HepG2 (cell line): ENCODE results near the gene STK36. TPM values are rescaled to one million over a fixed set of nuclear protein-coding genes. Genes with fewer than 3 reads are reported as not detected.

ENCODE experiments used
- ATAC-seq: fragments of 200-7000 bp; cut with Tn5 transposase; 3 replicates; pipeline ENCODE4 v1.9.1; 2020; ENCODE audit warnings: mild to moderate bottlenecking, moderate library complexity
- Bru-seq: library from RNA; stranded (reverse); fragments of 400-500 nt; gene quantifications from one replicate; lab custom pipeline; 2021; lab: Mats Ljungman, UMichigan
- BruChase-seq, 2 experiments: library from RNA; stranded (reverse); fragments of 400-500 nt; gene quantifications; one replicate each; lab custom pipeline; 2021; lab: Mats Ljungman, UMichigan
- BruUV-seq: library from RNA; stranded (reverse); fragments of 400-500 nt; replicated peaks from 2 replicates; lab custom pipeline; 2021; lab: Mats Ljungman, UMichigan
- CTCF ChIA-PET: fragments of 300-600 bp; formaldehyde crosslinking; extraction: SDS; loops from one replicate; lab custom pipeline; 2021; ENCODE audit warnings: low total read pairs, inconsistent platforms, low intra/inter-chr PET ratio; lab: Yijun Ruan, JAX
- POLR2A ChIA-PET: fragments of 350-600 bp; sonication (Branson Sonifier 250); formaldehyde crosslinking; loops from one replicate; lab custom pipeline; 2020; ENCODE audit warnings: antibody characterized with exemption, inconsistent platforms; lab: Yijun Ruan, JAX
- DNase-seq: peaks from one replicate; pipeline ENCODE4 v3.0.0-alpha.2; 2015; ENCODE audit warnings: low spot score
- FAIRE-seq: peaks from 3 replicates; lab custom pipeline; 2011; peaks lifted over from hg19 to GRCh38; lab: Jason Lieb, UNC
- H2AFZ ChIP-seq: one replicate; pipeline ENCODE4 v1.6.1; 2011; ENCODE audit warnings: low read length, inconsistent platforms
- H3K27ac ChIP-seq: fragments of 300-600 bp; 3 replicates; pipeline ENCODE4 v1.8.0; 2011; ENCODE audit warnings: mixed run types, mild to moderate bottlenecking, mixed read lengths, low read length, inconsistent platforms; ENCODE audit not compliant: insufficient read depth; ENCODE audit errors: extremely low read length
- H3K27me3 ChIP-seq, 2 experiments: fragments of 200-600 bp in 1 of 2; 2 replicates in 1 of 2; 3 replicates in 1 of 2; pipeline versions ENCODE4 v1.6.0 to v1.8.0; 2011; ENCODE audit warnings: low read length in 2 of 2, mild to moderate bottlenecking in 2 of 2, moderate library complexity in 2 of 2, inconsistent platforms in 1 of 2; ENCODE audit not compliant: insufficient read depth in 2 of 2, control insufficient read depth in 1 of 2
- H3K36me3 ChIP-seq, 2 experiments: fragments of 200-600 bp in 1 of 2; replicated peaks in 1 of 2; 2 replicates in 1 of 2; 3 replicates in 1 of 2; pipeline versions ENCODE4 v1.5.1 to v1.8.0; 2011; ENCODE audit warnings: low read length in 2 of 2, inconsistent platforms in 1 of 2; ENCODE audit not compliant: insufficient read depth in 2 of 2, control insufficient read depth in 1 of 2
- H3K4me1 ChIP-seq: 2 replicates; pipeline ENCODE4 v1.5.1; 2012; ENCODE audit warnings: low read length, inconsistent platforms; ENCODE audit not compliant: insufficient read depth
- H3K4me2 ChIP-seq: 2 replicates; pipeline ENCODE4 v1.6.0; 2011; ENCODE audit warnings: low read depth, low read length, inconsistent platforms
- H3K4me3 ChIP-seq, 3 experiments: fragments of 200-600 bp in 1 of 3; sonication (generic), shearing (Covaris generic) in 1 of 3; replicated peaks in 1 of 3; 2 replicates each; pipeline ENCODE4 v1.5.1; 2011 to 2016; ENCODE audit warnings: low read length in 3 of 3, inconsistent platforms in 2 of 3, low read depth in 2 of 3, mild to moderate bottlenecking in 2 of 3, control low read depth in 1 of 3, mixed read lengths in 1 of 3; ENCODE audit not compliant: insufficient read depth in 1 of 3
- H3K79me2 ChIP-seq: one replicate; pipeline ENCODE4 v1.6.1; 2011; ENCODE audit warnings: low read length, inconsistent platforms; ENCODE audit not compliant: insufficient read depth
- H3K9ac ChIP-seq: 2 replicates; pipeline ENCODE4 v1.6.0; 2011; ENCODE audit warnings: mild to moderate bottlenecking, low read depth, low read length, inconsistent platforms; ENCODE audit not compliant: insufficient read depth
- H3K9me3 ChIP-seq: 2 replicates; pipeline ENCODE4 v1.5.1; 2012; ENCODE audit warnings: mild to moderate bottlenecking, low read length
- H4K20me1 ChIP-seq: 2 replicates; pipeline ENCODE4 v1.6.0; 2011; ENCODE audit warnings: inconsistent platforms, mild to moderate bottlenecking, low read length, moderate library complexity; ENCODE audit not compliant: insufficient read depth
- CEBPG ChIP-seq: IDR thresholded peaks from 2 replicates; pipeline ENCODE4 v1.6.1; 2016
- NFE2L2 ChIP-seq: fragments of 150-350 bp; IDR thresholded peaks from 2 replicates; pipeline ENCODE4 v1.6.1; 2014; ENCODE audit warnings: low read length
- NFIB ChIP-seq: sonication (generic); formaldehyde crosslinking; IDR thresholded peaks from 2 replicates; pipeline ENCODE4 v1.9.0; 2021; ENCODE audit warnings: missing genetic modification reagents, mild to moderate bottlenecking, borderline replicate concordance
- RFX1 ChIP-seq: fragments of 450-650 bp; IDR thresholded peaks from 2 replicates; pipeline ENCODE4 v1.6.1; 2017
- RFXAP ChIP-seq: sonication (generic); formaldehyde crosslinking; IDR thresholded peaks from 2 replicates; pipeline ENCODE4 v1.4.0; 2020; ENCODE audit warnings: missing genetic modification reagents, borderline replicate concordance
- SMARCC2 ChIP-seq: fragments of 450-650 bp; IDR thresholded peaks from 2 replicates; pipeline ENCODE4 v1.6.1; 2017; ENCODE audit warnings: antibody characterized with exemption, mild to moderate bottlenecking
- SOX5 ChIP-seq: IDR thresholded peaks from 2 replicates; pipeline ENCODE4 v1.6.1; 2016; ENCODE audit warnings: borderline replicate concordance
- TOPORS ChIP-seq: sonication (generic); formaldehyde crosslinking; IDR thresholded peaks from 2 replicates; pipeline ENCODE4 v1.8.0; 2023; ENCODE audit warnings: mild to moderate bottlenecking, missing genetic modification reagents
- ZFX ChIP-seq: sonication (generic); formaldehyde crosslinking; IDR thresholded peaks from 2 replicates; pipeline ENCODE4 v1.4.0; 2020; ENCODE audit warnings: mild to moderate bottlenecking, low read depth, missing genetic modification reagents, moderate library complexity
- ZNF441 ChIP-seq: sonication (generic); formaldehyde crosslinking; IDR thresholded peaks from 2 replicates; pipeline ENCODE4 v1.7.0; 2021; ENCODE audit warnings: missing genetic modification reagents, borderline replicate concordance
- WGBS: methylation state at CpG from one replicate; pipeline ENCODE4 v1.1.6; 2017; ENCODE audit warnings: low lambda C conversion rate; 5-methylcytosine and 5-hydroxymethylcytosine counted together
- in situ Hi-C: cut with HindIII; loops from 2 replicates; pipeline ENCODE4 v1.10.0; 2017; ENCODE audit warnings: low pct_unique_long_range_greater_than_20kb; ENCODE audit not compliant: extremely low pct_ligation_motif_present
- intact Hi-C: fragments of 100-400 bp; cut with micrococcal nuclease; formaldehyde crosslinking; loops from one replicate; pipeline ENCODE4 v1.10.0; 2022; ENCODE audit not compliant: unreplicated experiment
- long read RNA-seq, 2 experiments: library from RNA in 1 of 2; library from polyadenylated mRNA in 1 of 2; stranded (forward) in 1 of 2; unstranded in 1 of 2; transcript quantifications; one replicate each; pipeline ENCODE4 v2.0.0, GENCODE V29; 2019 to 2022
- polyA minus RNA-seq, 3 experiments: library from RNA; depleted of rRNA, polyadenylated mRNA; stranded (reverse); fragments of >200 nt; gene quantifications; 2 replicates each; pipeline ENCODE4 v1.2.3, GENCODE V29; 2011; ENCODE audit warnings: low replicate concordance in 1 of 3
- polyA plus RNA-seq, 8 experiments: library from polyadenylated mRNA; depleted of rRNA in 3 of 8; stranded (reverse) in 7 of 8; unstranded in 1 of 8; fragments of >200 nt; fragmentation: Illumina TruSeq in 4 of 8; extraction: Trizol in 4 of 8; gene quantifications; 2 replicates each; pipeline versions ENCODE4 v1.2.1 to v1.2.3, GENCODE V29; 2011 to 2016; ENCODE audit warnings: low read depth in 4 of 8, missing spikeins in 1 of 8, mixed read lengths in 1 of 8; ENCODE audit not compliant: insufficient read depth in 1 of 8
- total RNA-seq, 5 experiments: library from RNA; depleted of rRNA; stranded (reverse); fragments of >200 nt; fragmentation: Illumina TruSeq; extraction: Trizol; gene quantifications; 2 replicates each; pipeline ENCODE4 v1.2.3, GENCODE V29; 2016; ENCODE audit warnings: low read depth in 1 of 5

The STK36 gene, protein sequence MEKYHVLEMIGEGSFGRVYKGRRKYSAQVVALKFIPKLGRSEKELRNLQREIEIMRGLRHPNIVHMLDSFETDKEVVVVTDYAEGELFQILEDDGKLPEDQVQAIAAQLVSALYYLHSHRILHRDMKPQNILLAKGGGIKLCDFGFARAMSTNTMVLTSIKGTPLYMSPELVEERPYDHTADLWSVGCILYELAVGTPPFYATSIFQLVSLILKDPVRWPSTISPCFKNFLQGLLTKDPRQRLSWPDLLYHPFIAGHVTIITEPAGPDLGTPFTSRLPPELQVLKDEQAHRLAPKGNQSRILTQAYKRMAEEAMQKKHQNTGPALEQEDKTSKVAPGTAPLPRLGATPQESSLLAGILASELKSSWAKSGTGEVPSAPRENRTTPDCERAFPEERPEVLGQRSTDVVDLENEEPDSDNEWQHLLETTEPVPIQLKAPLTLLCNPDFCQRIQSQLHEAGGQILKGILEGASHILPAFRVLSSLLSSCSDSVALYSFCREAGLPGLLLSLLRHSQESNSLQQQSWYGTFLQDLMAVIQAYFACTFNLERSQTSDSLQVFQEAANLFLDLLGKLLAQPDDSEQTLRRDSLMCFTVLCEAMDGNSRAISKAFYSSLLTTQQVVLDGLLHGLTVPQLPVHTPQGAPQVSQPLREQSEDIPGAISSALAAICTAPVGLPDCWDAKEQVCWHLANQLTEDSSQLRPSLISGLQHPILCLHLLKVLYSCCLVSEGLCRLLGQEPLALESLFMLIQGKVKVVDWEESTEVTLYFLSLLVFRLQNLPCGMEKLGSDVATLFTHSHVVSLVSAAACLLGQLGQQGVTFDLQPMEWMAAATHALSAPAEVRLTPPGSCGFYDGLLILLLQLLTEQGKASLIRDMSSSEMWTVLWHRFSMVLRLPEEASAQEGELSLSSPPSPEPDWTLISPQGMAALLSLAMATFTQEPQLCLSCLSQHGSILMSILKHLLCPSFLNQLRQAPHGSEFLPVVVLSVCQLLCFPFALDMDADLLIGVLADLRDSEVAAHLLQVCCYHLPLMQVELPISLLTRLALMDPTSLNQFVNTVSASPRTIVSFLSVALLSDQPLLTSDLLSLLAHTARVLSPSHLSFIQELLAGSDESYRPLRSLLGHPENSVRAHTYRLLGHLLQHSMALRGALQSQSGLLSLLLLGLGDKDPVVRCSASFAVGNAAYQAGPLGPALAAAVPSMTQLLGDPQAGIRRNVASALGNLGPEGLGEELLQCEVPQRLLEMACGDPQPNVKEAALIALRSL (N-terminal part only)
- total RNA-seq (2016; rRNA removed; fragmentation: Illumina TruSeq; extraction: Trizol) (17.6 and 45.9 TPM in 2 replicates), polyA plus RNA-seq (2011; rRNA removed) (83.5 and 102 TPM in 2 replicates), polyA minus RNA-seq (2011; rRNA and poly(A)+ RNA removed; ENCODE audit: low replicate concordance) (31.0 and 31.7 TPM in 2 replicates), Bru-seq, nascent RNA (percentile 50 among the genes with signal in this experiment), BruChase-seq, experiment 1, labeled RNA remaining after a 6-hour chase (percentile 71 among the genes with signal in this experiment), BruChase-seq, experiment 2, labeled RNA remaining after a 2-hour chase (percentile 61 among the genes with signal in this experiment)
- total RNA-seq (2016; cell fraction: cytosol; rRNA removed; fragmentation: Illumina TruSeq; extraction: Trizol; ENCODE audit: low read depth) = 8.2 and 9.2 TPM in 2 replicates
- total RNA-seq (2016; cell fraction: insoluble cytoplasmic fraction; rRNA removed; fragmentation: Illumina TruSeq; extraction: Trizol) = 14.3 and 47.5 TPM in 2 replicates
- total RNA-seq (2016; cell fraction: membrane; rRNA removed; fragmentation: Illumina TruSeq; extraction: Trizol) = 5.9 and 7.0 TPM in 2 replicates
- total RNA-seq (2016; cell fraction: nucleus; rRNA removed; fragmentation: Illumina TruSeq; extraction: Trizol) = 69.9 and 80.6 TPM in 2 replicates
- polyA plus RNA-seq (2011; cell fraction: cytosol; rRNA removed) = 8.8 and 10.1 TPM in 2 replicates
- 954 and 1,192 TPM in 2 replicates for polyA plus RNA-seq (2011; cell fraction: nucleus; rRNA removed)
- 30.9 and 34.5 TPM in 2 replicates for polyA plus RNA-seq (2012)
- 1.4 and 1.7 TPM in 2 replicates for polyA plus RNA-seq (2016; cell fraction: cytosol; fragmentation: Illumina TruSeq; extraction: Trizol; ENCODE audit: low read depth)
- 12.2 and 14.0 TPM in 2 replicates for polyA plus RNA-seq (2016; cell fraction: insoluble cytoplasmic fraction; fragmentation: Illumina TruSeq; extraction: Trizol; ENCODE audit: low read depth)
- 3.6 and 5.1 TPM in 2 replicates for polyA plus RNA-seq (2016; cell fraction: membrane; fragmentation: Illumina TruSeq; extraction: Trizol; ENCODE audit: low read depth)
- polyA plus RNA-seq (2016; cell fraction: nucleus; fragmentation: Illumina TruSeq; extraction: Trizol; ENCODE audit: insufficient read depth, low read depth) = 225 and 235 TPM in 2 replicates
- 2.2 and 3.7 TPM in 2 replicates for polyA minus RNA-seq (2011; cell fraction: cytosol; rRNA and poly(A)+ RNA removed)
- polyA minus RNA-seq (2011; cell fraction: nucleus; rRNA and poly(A)+ RNA removed) = 93.5 and 94.1 TPM in 2 replicates
- long read RNA-seq, experiment 1, partial matches to known transcripts = 2 of 3 reads
- long read RNA-seq, experiment 1, other reads (novel, unspliced or antisense) = 1 of 3 reads
- long read RNA-seq, experiment 2, partial matches to known transcripts = 3 of 5 reads
- long read RNA-seq, experiment 2, other reads (novel, unspliced or antisense) = 2 of 5 reads

GRCh38 chr2:218671654-218672566 lies at the start of gene STK36, which contains the start of gene RNF25:
TSS of gene STK36 (plus strand) at chr2:218672086. CDS start at chr2:218672830, 744 bp downstream.
TSS of gene RNF25 (minus strand) at chr2:218672002. CDS start at chr2:218671970, 32 bp downstream.
- in situ Hi-C loops = no loop called here
- Histone ChIP-seq H3K79me2 (peaks cover 15% of the 10 kb centered on the region), H3K9ac (peak within 1 kb of the TSS; percentile 78), H3K4me2 (peak within 1 kb of the TSS; percentile 92), H3K9me3 (no peaks in the 10 kb centered on the region), H3K27me3 (no peaks in the 10 kb centered on the region; a peak in 1 of 5 replicates), H4K20me1 (no peaks in the 10 kb centered on the region), H3K4me3 (peak within 1 kb of the TSS; percentile 80 to 99 (median 98)), H3K36me3 (peaks cover 9 to 24% of the 10 kb centered on the region in 2 experiments), H3K4me1 (peaks cover 18% of the 10 kb centered on the region), H2AFZ (peak within 1 kb of the TSS; percentile 67), H3K27ac (peak within 1 kb of the TSS; percentile 63)
- DNase-seq (peak; percentile 91), FAIRE-seq (peak; percentile 81), ATAC-seq (peak; percentile 98)
- intact Hi-C loops = loop anchor here (1.0 kb wide), 1 partner anchor 15 kb away; no protein-coding TSS in a partner anchor
- ChIA-PET CTCF (no interaction called here), POLR2A (interaction anchor here (0.6 to 7.3 kb wide), 13 partner anchors 8 to 379 kb away, joined by 3 to 130 read pairs (median 4); partner anchors contain the start of genes BCS1L, CYP27A1, TTLL4 and ZNF142)
- BruUV-seq = TSS peak; percentile 87
- 2% methylated on average over 48 of the region's 49 CpGs for WGBS
- TF ChIP-seq NFE2L2 = no peak
- peak; percentile 18; the same call in 1 of the 2 replicates for TF ChIP-seq SOX5 (CRISPR knock-in tag)
- TF ChIP-seq RFXAP (CRISPR knock-in tag) = peak; percentile 39; the same call in 1 of the 2 replicates
- TF ChIP-seq ZFX (CRISPR knock-in tag) = peak; percentile 91
- TF ChIP-seq NFIB = no peak
- TF ChIP-seq TOPORS (CRISPR knock-in tag) = peak; percentile 74; the same call in 1 of the 2 replicates
- no peak for TF ChIP-seq CEBPG (CRISPR knock-in tag)
- TF ChIP-seq RFX1 = peak; percentile 81
- TF ChIP-seq ZNF441 (CRISPR knock-in tag) = no peak
- no peak for TF ChIP-seq SMARCC2
